Endothelial cell of hepatic sinusoid (primary cell): ENCODE results near the gene NUMB.
"Not testable (repeated sequence)": the region's sequence is repeated elsewhere in the genome, so short reads cannot be mapped to it uniquely, and the experiment has no call there.

ENCODE experiments used
- in situ Hi-C: cut with HindIII; loops from 2 replicates; pipeline ENCODE4 v1.10.0; 2017; ENCODE audit warnings: low sequenced_read_pairs

NUMB gene

GRCh38 chr14:73426877-73427276, 31.5 kb downstream of the NUMB start:
- in situ Hi-C loops, result no loop called here

- in situ Hi-C loops, result no loop called here
These were observed 33.9 kb downstream of the NUMB start for GRCh38 chr14:73424453-73424852.

GRCh38 chr14:73423092-73423491, 35.3 kb downstream of the NUMB start:
- in situ Hi-C loops, result not testable (repeated sequence)

GRCh38 chr14:73422515-73422914, 35.8 kb downstream of the NUMB start:
- in situ Hi-C loops, result no loop called here

- in situ Hi-C loops, result no loop called here
These were observed 40.1 kb downstream of the NUMB start for GRCh38 chr14:73418227-73418626.

- in situ Hi-C loops, result not testable (repeated sequence)
These were observed 52.1 kb downstream of the NUMB start for GRCh38 chr14:73406248-73406647.

- in situ Hi-C loops, result no loop called here
These were observed 55.1 kb downstream of the NUMB start for GRCh38 chr14:73403181-73403752.

- in situ Hi-C loops, result no loop called here
These were observed 55.8 kb downstream of the NUMB start for GRCh38 chr14:73402579-73402978.

- in situ Hi-C loops, result no loop called here
These were observed 60.5 kb downstream of the NUMB start for GRCh38 chr14:73397810-73398209.

- in situ Hi-C loops, result loop anchor here (5.0 kb wide), 3 partner anchors 72 to 107 kb away; no protein-coding TSS in a partner anchor
These were observed 64.0 kb downstream of the NUMB start for GRCh38 chr14:73394317-73394716.

- in situ Hi-C loops, result loop anchor here (5.0 kb wide), 3 partner anchors 71 to 106 kb away; no protein-coding TSS in a partner anchor
These were observed 65.0 kb downstream of the NUMB start for GRCh38 chr14:73393375-73393774.

- in situ Hi-C loops, result loop anchor here (5.0 kb wide), 3 partner anchors 70 to 105 kb away; no protein-coding TSS in a partner anchor
These were observed 65.8 kb downstream of the NUMB start for GRCh38 chr14:73392329-73393257.

- in situ Hi-C loops, result not testable (repeated sequence)
These were observed 70.5 kb downstream of the NUMB start for GRCh38 chr14:73387860-73388259.

GRCh38 chr14:73386342-73386741, 72.0 kb downstream of the NUMB start:
- in situ Hi-C loops, result no loop called here

GRCh38 chr14:73385021-73385420, 73.3 kb downstream of the NUMB start:
- in situ Hi-C loops, result not testable (repeated sequence)

GRCh38 chr14:73383356-73383755, 75.0 kb downstream of the NUMB start:
- in situ Hi-C loops, result no loop called here

- in situ Hi-C loops, result no loop called here
These were observed 76.8 kb downstream of the NUMB start for GRCh38 chr14:73381380-73382013.

- in situ Hi-C loops, result no loop called here
These were observed 81.8 kb downstream of the NUMB start for GRCh38 chr14:73376585-73376984.

- in situ Hi-C loops, result no loop called here
These were observed 82.5 kb downstream of the NUMB start for GRCh38 chr14:73375861-73376260.

- in situ Hi-C loops, result no loop called here
These were observed 84.1 kb downstream of the NUMB start for GRCh38 chr14:73374218-73374617.

GRCh38 chr14:73372529-73372928, 85.8 kb downstream of the NUMB start:
- in situ Hi-C loops, result no loop called here

GRCh38 chr14:73370561-73370960, 87.8 kb downstream of the NUMB start:
- in situ Hi-C loops, result no loop called here
